Loucy (cell line): ENCODE measurements around the gene HOMER3.

Experiments
- H2AFZ ChIP-seq: fragments of 200-600 bp; sonication (generic); 2 replicates; pipeline ENCODE4 v1.6.0; 2016; ENCODE audit warnings: antibody characterized with exemption, mild to moderate bottlenecking, low read length, moderate library complexity
- H3F3A ChIP-seq: fragments of 200-600 bp; 2 replicates; pipeline ENCODE4 v1.6.0; 2016; ENCODE audit warnings: antibody characterized with exemption, low read depth, mild to moderate bottlenecking
- H3K27me3 ChIP-seq: fragments of 200-600 bp; sonication (generic); 2 replicates; pipeline ENCODE4 v1.6.1; 2014; ENCODE audit warnings: low read length, mild to moderate bottlenecking; ENCODE audit not compliant: insufficient read depth, poor library complexity, severe bottlenecking
- H3K36me3 ChIP-seq: fragments of 200-600 bp; sonication (generic); 2 replicates; pipeline ENCODE4 v1.6.1; 2016; ENCODE audit warnings: low read length; ENCODE audit not compliant: insufficient read depth
- H3K4me1 ChIP-seq: fragments of 200-600 bp; sonication (generic); 2 replicates; pipeline ENCODE4 v1.5.1; 2014; ENCODE audit warnings: low read length, mild to moderate bottlenecking; ENCODE audit not compliant: insufficient read depth, poor library complexity, severe bottlenecking
- H3K4me2 ChIP-seq: fragments of 200-600 bp; sonication (generic); 2 replicates; pipeline ENCODE4 v1.6.0; 2014; ENCODE audit warnings: antibody characterized with exemption, low read length, low read depth, mild to moderate bottlenecking; ENCODE audit not compliant: poor library complexity, severe bottlenecking
- H3K4me3 ChIP-seq: fragments of 200-600 bp; sonication (generic); 2 replicates; pipeline ENCODE4 v1.5.1; 2014; ENCODE audit warnings: low read length, mild to moderate bottlenecking, mixed read lengths; ENCODE audit not compliant: poor library complexity, severe bottlenecking
- H3K79me2 ChIP-seq: fragments of 200-600 bp; sonication (generic); 2 replicates; pipeline ENCODE4 v1.6.1; 2014; ENCODE audit warnings: low read length; ENCODE audit not compliant: insufficient read depth
- H3K9ac ChIP-seq: fragments of 200-600 bp; sonication (generic); 2 replicates; pipeline ENCODE4 v1.6.0; 2014; ENCODE audit warnings: mild to moderate bottlenecking, low read depth, low read length, moderate library complexity; ENCODE audit not compliant: poor library complexity, severe bottlenecking
- H3K9me2 ChIP-seq: fragments of 200-600 bp; sonication (generic); replicated peaks from 2 replicates; pipeline ENCODE4 v1.6.1; 2016; ENCODE audit warnings: low read depth, low read length, mixed read lengths
- H3K9me3 ChIP-seq: fragments of 200-600 bp; sonication (generic); 2 replicates; pipeline ENCODE4 v1.6.1; 2014; ENCODE audit warnings: mild to moderate bottlenecking, antibody characterized with exemption, low read length, low read depth; ENCODE audit not compliant: insufficient read depth
- H4K20me1 ChIP-seq: fragments of 200-600 bp; sonication (generic); 2 replicates; pipeline ENCODE4 v1.6.0; 2014; ENCODE audit warnings: antibody characterized with exemption, low read length, mild to moderate bottlenecking; ENCODE audit not compliant: insufficient read depth, poor library complexity, severe bottlenecking
- EZH2phosphoT487 ChIP-seq: fragments of 200-600 bp; IDR thresholded peaks from 2 replicates; pipeline ENCODE4 v1.6.1; 2018; ENCODE audit warnings: antibody characterized with exemption, mild to moderate bottlenecking, moderate library complexity, borderline replicate concordance
- TF ChIP-seq, protein P1 (sequence below): fragments of 200-600 bp; sonication (generic); conservative IDR thresholded peaks from 2 replicates; pipeline ENCODE4 v1.5.1; 2014; ENCODE audit warnings: mild to moderate bottlenecking, antibody characterized with exemption, low read length

Gene HOMER3

GRCh38 chr19:18940769-18941627, at the start of gene HOMER3:
Gene HOMER3, minus strand, starts transcription at chr19:18941217. Its CDS starts 2,235 bp downstream, at chr19:18938982.
- Histone ChIP-seq H3K4me3 (peak within 1 kb of the TSS; percentile 81), H3F3A (no peaks in the 10 kb centered on the region), H3K9me3 (no peaks in the 10 kb centered on the region), H3K27me3 (no peaks in the 10 kb centered on the region), H3K4me2 (peak within 1 kb of the TSS; percentile 80), H3K4me1 (no peaks in the 10 kb centered on the region), H2AFZ (peak within 1 kb of the TSS; percentile 92), H3K9me2 (no peaks in the 10 kb centered on the region), H3K79me2 (peaks cover 7% of the 10 kb centered on the region; the same call in 1 of the 2 replicates), H3K36me3 (no peaks in the 10 kb centered on the region), H4K20me1 (no peaks in the 10 kb centered on the region), H3K9ac (peak within 1 kb of the TSS; percentile 78)
- TF ChIP-seq EZH2phosphoT487 = no peak
- TF ChIP-seq, protein P1, sequence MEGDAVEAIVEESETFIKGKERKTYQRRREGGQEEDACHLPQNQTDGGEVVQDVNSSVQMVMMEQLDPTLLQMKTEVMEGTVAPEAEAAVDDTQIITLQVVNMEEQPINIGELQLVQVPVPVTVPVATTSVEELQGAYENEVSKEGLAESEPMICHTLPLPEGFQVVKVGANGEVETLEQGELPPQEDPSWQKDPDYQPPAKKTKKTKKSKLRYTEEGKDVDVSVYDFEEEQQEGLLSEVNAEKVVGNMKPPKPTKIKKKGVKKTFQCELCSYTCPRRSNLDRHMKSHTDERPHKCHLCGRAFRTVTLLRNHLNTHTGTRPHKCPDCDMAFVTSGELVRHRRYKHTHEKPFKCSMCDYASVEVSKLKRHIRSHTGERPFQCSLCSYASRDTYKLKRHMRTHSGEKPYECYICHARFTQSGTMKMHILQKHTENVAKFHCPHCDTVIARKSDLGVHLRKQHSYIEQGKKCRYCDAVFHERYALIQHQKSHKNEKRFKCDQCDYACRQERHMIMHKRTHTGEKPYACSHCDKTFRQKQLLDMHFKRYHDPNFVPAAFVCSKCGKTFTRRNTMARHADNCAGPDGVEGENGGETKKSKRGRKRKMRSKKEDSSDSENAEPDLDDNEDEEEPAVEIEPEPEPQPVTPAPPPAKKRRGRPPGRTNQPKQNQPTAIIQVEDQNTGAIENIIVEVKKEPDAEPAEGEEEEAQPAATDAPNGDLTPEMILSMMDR = no peak

DNA sequence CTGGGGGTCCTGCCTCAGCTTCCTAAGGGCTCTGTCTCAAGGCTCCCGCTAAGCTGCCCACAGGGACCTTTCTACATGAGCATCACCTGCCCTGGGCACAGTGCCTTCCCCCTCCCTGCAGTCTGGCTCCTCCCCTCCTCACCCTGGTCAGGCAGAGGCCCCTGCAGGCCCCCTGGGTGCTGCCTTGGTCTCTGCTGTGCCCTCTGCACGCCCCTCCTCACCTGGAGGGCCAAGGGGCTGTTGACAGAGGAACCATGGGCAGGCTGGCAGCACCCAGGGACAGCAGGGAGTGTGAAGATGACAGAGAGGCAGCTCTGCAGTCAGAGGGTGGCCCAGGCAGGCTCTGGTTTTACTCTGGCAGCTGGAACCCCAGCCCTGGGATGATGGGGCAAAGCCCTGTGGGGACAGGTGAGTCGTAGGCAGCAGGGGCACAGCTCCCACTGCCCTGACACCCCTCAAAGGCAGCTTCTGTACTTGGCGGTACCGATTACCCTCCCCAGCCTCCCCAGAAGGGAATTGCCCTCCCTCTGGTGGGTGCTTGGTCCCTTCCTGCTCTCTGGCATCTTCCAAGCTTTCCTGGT, 49.2 kb upstream of the HOMER3 start:
- Histone ChIP-seq H3K9me3 (no peaks in the 10 kb centered on the region), H3K4me2 (no peak overlapping the region), H3K9ac (no peak overlapping the region), H2AFZ (no peak overlapping the region), H3K4me1 (no peaks in the 10 kb centered on the region), H3F3A (no peaks in the 10 kb centered on the region), H3K79me2 (no peaks in the 10 kb centered on the region), H3K4me3 (no peak overlapping the region), H3K36me3 (peaks cover 33% of the 10 kb centered on the region; the same call in 1 of the 2 replicates), H4K20me1 (no peaks in the 10 kb centered on the region), H3K27me3 (no peaks in the 10 kb centered on the region), H3K9me2 (no peaks in the 10 kb centered on the region)
- TF ChIP-seq, protein P1 = no peak
- TF ChIP-seq EZH2phosphoT487 = no peak

- H3K4me2 ChIP-seq = no peak overlapping the region
- no peak overlapping the region for H3K4me3 ChIP-seq
These were observed 48.3 kb upstream of the HOMER3 start for GRCh38 chr19:18989316-18989715.

More at GRCh38 chr19:18989316-18989715, 48.3 kb upstream of the HOMER3 start:
- peaks cover 24% of the 10 kb centered on the region; the same call in 1 of the 2 replicates for H3K36me3 ChIP-seq
- no peak overlapping the region for H3K9ac ChIP-seq
- H3K9me3 ChIP-seq = no peaks in the 10 kb centered on the region
- H4K20me1 ChIP-seq = no peaks in the 10 kb centered on the region
- H2AFZ ChIP-seq = no peak overlapping the region
- no peaks in the 10 kb centered on the region for H3K4me1 ChIP-seq
- H3K79me2 ChIP-seq = no peaks in the 10 kb centered on the region
- no peaks in the 10 kb centered on the region for H3K27me3 ChIP-seq
- H3K9me2 ChIP-seq = no peaks in the 10 kb centered on the region
- no peaks in the 10 kb centered on the region for H3F3A ChIP-seq
- TF ChIP-seq EZH2phosphoT487 = no peak
- TF ChIP-seq, protein P1 = no peak
